Naive B cell (primary cell): ENCODE results near the gene AGAP2. TPM values are rescaled to one million over a fixed set of nuclear protein-coding genes. Genes with fewer than 3 reads are reported as not detected.
"Not testable (repeated sequence)": the region's sequence is repeated elsewhere in the genome, so short reads cannot be mapped to it uniquely, and the experiment has no call there.

Experiments
- ATAC-seq, 2 donors: fragments of 150-1000 bp; cut with Tn5 transposase; 2 replicates each; pipeline ENCODE4 v1.10.0; 2021; ENCODE audit warnings: low read depth in 2 of 2, mild to moderate bottlenecking in 2 of 2, moderate library complexity in 2 of 2
- DNase-seq: peaks from one replicate; pipeline ENCODE4 v3.0.0; 2022
- H3K27ac Mint-ChIP-seq, 6 donors: one replicate each; pipeline ENCODE4 v1.8.0; 2020 to 2022; ENCODE audit warnings: mild to moderate bottlenecking in 6 of 6, mixed read lengths in 6 of 6, moderate library complexity in 5 of 6, inconsistent platforms in 2 of 6
- H3K27me3 Mint-ChIP-seq, 3 donors: one replicate each; pipeline ENCODE4 v1.8.0; 2021 to 2022; ENCODE audit warnings: mixed read lengths in 3 of 3, mild to moderate bottlenecking in 1 of 3
- H3K36me3 Mint-ChIP-seq, 2 donors: one replicate each; pipeline ENCODE4 v1.8.0; 2020 to 2022; ENCODE audit warnings: mixed read lengths in 2 of 2, inconsistent platforms in 1 of 2, mild to moderate bottlenecking in 1 of 2
- H3K4me1 Mint-ChIP-seq, 3 donors: one replicate each; pipeline ENCODE4 v1.8.0; 2020 to 2022; ENCODE audit warnings: mixed read lengths in 3 of 3, inconsistent platforms in 1 of 3, mild to moderate bottlenecking in 1 of 3, moderate library complexity in 1 of 3
- H3K4me3 Mint-ChIP-seq, 8 donors: one replicate each; pipeline ENCODE4 v1.8.0; 2020 to 2022; ENCODE audit warnings: mild to moderate bottlenecking in 8 of 8, mixed read lengths in 8 of 8, moderate library complexity in 8 of 8, inconsistent platforms in 2 of 8
- H3K9me3 Mint-ChIP-seq, 7 donors: one replicate each; pipeline ENCODE4 v1.8.0; 2020 to 2022; ENCODE audit warnings: mixed read lengths in 7 of 7, mild to moderate bottlenecking in 5 of 7, inconsistent platforms in 2 of 7, moderate library complexity in 1 of 7
- polyA plus RNA-seq, 6 donors: library from polyadenylated mRNA; unstranded; fragments of 300-500 nt; fragmentation: Illumina TruSeq; gene quantifications; one replicate each; pipeline ENCODE4 v1.2.3, GENCODE V29; 2021; ENCODE audit warnings: low read depth in 6 of 6

AGAP2 gene
- polyA plus RNA-seq, 6 donors from 2014 or later: 1.2 to 4.0 (median 2.1) TPM

- Mint-ChIP-seq H3K27ac (peak overlapping the region in 1 of 6 donors; percentile 36), H3K4me3 (peak overlapping the region in 3 of 8 donors; percentile 12 to 54 (median 31)), H3K36me3 (peaks cover 0 to 1% of the 10 kb centered on the region in 2 donors), H3K27me3 (no peaks in the 10 kb centered on the region), H3K9me3 (no peaks in the 10 kb centered on the region), H3K4me1 (peaks cover 19 to 21% (median 21%) of the 10 kb centered on the region in 3 donors)
- ATAC-seq (no peak), DNase-seq (no peak)
Measured at GRCh38 chr12:57775044-57775443, 36.5 kb upstream of the AGAP2 start.

GRCh38 chr12:57774634-57775033 lies 36.1 kb upstream of the AGAP2 start:
- DNase-seq, ATAC-seq, H3K27me3 Mint-ChIP-seq, H3K9me3 Mint-ChIP-seq, H3K27ac Mint-ChIP-seq, H3K36me3 Mint-ChIP-seq: not testable (repeated sequence)
- Mint-ChIP-seq H3K4me3 (peak overlapping the region in 2 of 8 donors; percentile 31 to 94), H3K4me1 (peaks cover 19 to 25% (median 24%) of the 10 kb centered on the region in 3 donors)

GRCh38 chr12:57772429-57773322 lies 34.1 kb upstream of the AGAP2 start, which contains the start of gene EEF1AKMT3:
TSS of gene EEF1AKMT3 (plus strand) at chr12:57772614. CDS start at chr12:57772725, 111 bp downstream.
- no peak for ATAC-seq
- H3K27me3 Mint-ChIP-seq: peaks cover 0 to 9% (median 1%) of the 10 kb centered on the region in 3 donors
- peaks cover 0 to 5% of the 10 kb centered on the region in 2 donors for H3K36me3 Mint-ChIP-seq
- DNase-seq: no peak
- no peaks in the 10 kb centered on the region for H3K9me3 Mint-ChIP-seq
- peak within 1 kb of the TSS; percentile 88 to 99 (median 98) for H3K27ac Mint-ChIP-seq
- peak within 1 kb of the TSS; percentile 94 to 100 (median 98) for H3K4me3 Mint-ChIP-seq
- H3K4me1 Mint-ChIP-seq: peaks cover 19 to 25% (median 24%) of the 10 kb centered on the region in 3 donors

GRCh38 chr12:57771873-57772428 lies 33.4 kb upstream of the AGAP2 start, which contains the start of gene METTL1:
TSS of gene METTL1 (minus strand) at chr12:57772105. CDS start at chr12:57772083, 22 bp downstream.
- H3K4me3 Mint-ChIP-seq: peak within 1 kb of the TSS; percentile 94 to 100 (median 98)
- DNase-seq (peak; percentile 87), ATAC-seq (peak; percentile 86 to 89)
- H3K9me3 Mint-ChIP-seq: no peaks in the 10 kb centered on the region
- H3K36me3 Mint-ChIP-seq: peaks cover 0 to 5% of the 10 kb centered on the region in 2 donors
- peak within 1 kb of the TSS; percentile 88 to 99 (median 98) for H3K27ac Mint-ChIP-seq
- H3K27me3 Mint-ChIP-seq: peaks cover under 1 to 17% (median 7%) of the 10 kb centered on the region in 3 donors
- peaks cover 19 to 27% (median 24%) of the 10 kb centered on the region in 3 donors for H3K4me1 Mint-ChIP-seq

GRCh38 chr12:57771236-57771872 lies 32.8 kb upstream of the AGAP2 start:
- Mint-ChIP-seq H3K27ac (peak overlapping the region; percentile 88 to 99 (median 98)), H3K4me1 (peaks cover 24 to 33% (median 29%) of the 10 kb centered on the region in 3 donors), H3K9me3 (no peaks in the 10 kb centered on the region), H3K4me3 (peak overlapping the region; percentile 94 to 100 (median 98)), H3K36me3 (peaks cover 0 to 5% of the 10 kb centered on the region in 2 donors), H3K27me3 (peaks cover 6 to 23% (median 11%) of the 10 kb centered on the region in 3 donors)
- DNase-seq: no peak
- ATAC-seq: peak; percentile 72 to 73

GRCh38 chr12:57770734-57771133 lies 32.2 kb upstream of the AGAP2 start:
- peaks cover 29 to 36% (median 32%) of the 10 kb centered on the region in 3 donors for H3K4me1 Mint-ChIP-seq
- H3K9me3 Mint-ChIP-seq: no peaks in the 10 kb centered on the region
- peaks cover 0 to 5% of the 10 kb centered on the region in 2 donors for H3K36me3 Mint-ChIP-seq
- peak overlapping the region; percentile 20 to 98 (median 62) for H3K4me3 Mint-ChIP-seq
- peaks cover 12 to 26% (median 14%) of the 10 kb centered on the region in 3 donors for H3K27me3 Mint-ChIP-seq
- DNase-seq: no peak
- ATAC-seq: no peak
- no peak overlapping the region for H3K27ac Mint-ChIP-seq

- H3K27ac Mint-ChIP-seq: peak overlapping the region in 1 of 6 donors; percentile 56
- H3K4me3 Mint-ChIP-seq: peak overlapping the region in 4 of 8 donors; percentile 54 to 95 (median 81)
- H3K9me3 Mint-ChIP-seq: no peaks in the 10 kb centered on the region
- ATAC-seq: no peak
- H3K27me3 Mint-ChIP-seq: peaks cover 14 to 35% (median 23%) of the 10 kb centered on the region in 3 donors
- H3K4me1 Mint-ChIP-seq: peaks cover 41 to 46% (median 42%) of the 10 kb centered on the region in 3 donors
- DNase-seq: no peak
- peaks cover 0 to 5% of the 10 kb centered on the region in 2 donors for H3K36me3 Mint-ChIP-seq
Measured at GRCh38 chr12:57769594-57769993, 31.1 kb upstream of the AGAP2 start.

GRCh38 chr12:57767876-57768275 lies 29.3 kb upstream of the AGAP2 start:
- no peak overlapping the region for H3K27ac Mint-ChIP-seq
- ATAC-seq: no peak
- no peak for DNase-seq
- no peaks in the 10 kb centered on the region for H3K9me3 Mint-ChIP-seq
- peaks cover 14 to 40% (median 30%) of the 10 kb centered on the region in 3 donors for H3K27me3 Mint-ChIP-seq
- H3K4me1 Mint-ChIP-seq: peaks cover 45 to 53% (median 49%) of the 10 kb centered on the region in 3 donors
- peaks cover 0 to 5% of the 10 kb centered on the region in 2 donors for H3K36me3 Mint-ChIP-seq
- peak overlapping the region in 2 of 8 donors; percentile 53 to 94 for H3K4me3 Mint-ChIP-seq

GRCh38 chr12:57767305-57767698 lies 28.8 kb upstream of the AGAP2 start:
- peak overlapping the region in 6 of 8 donors; percentile 35 to 93 (median 84) for H3K4me3 Mint-ChIP-seq

GRCh38 chr12:57766464-57767304 lies 28.1 kb upstream of the AGAP2 start, which contains the start of gene CYP27B1:
TSS of gene CYP27B1 (minus strand) at chr12:57767078. CDS start at chr12:57767041, 37 bp downstream.
- DNase-seq: no peak
- Mint-ChIP-seq H3K27ac (peak within 1 kb of the TSS in 2 of 6 donors; percentile 26 to 57), H3K27me3 (peaks cover 14 to 40% (median 30%) of the 10 kb centered on the region in 3 donors), H3K4me1 (peaks cover 40 to 48% (median 41%) of the 10 kb centered on the region in 3 donors), H3K36me3 (peaks cover 0 to 5% of the 10 kb centered on the region in 2 donors), H3K9me3 (no peaks in the 10 kb centered on the region), H3K4me3 (peak within 1 kb of the TSS; percentile 81 to 94 (median 90))
- peak in 1 of 2 donors; percentile 6 for ATAC-seq

More at GRCh38 chr12:57767305-57767698, 28.8 kb upstream of the AGAP2 start:
- DNase-seq: no peak
- H3K27me3 Mint-ChIP-seq: peaks cover 14 to 40% (median 30%) of the 10 kb centered on the region in 3 donors
- no peak overlapping the region for H3K27ac Mint-ChIP-seq
- ATAC-seq: no peak
- peaks cover 44 to 52% (median 46%) of the 10 kb centered on the region in 3 donors for H3K4me1 Mint-ChIP-seq
- no peaks in the 10 kb centered on the region for H3K9me3 Mint-ChIP-seq
- peaks cover 0 to 5% of the 10 kb centered on the region in 2 donors for H3K36me3 Mint-ChIP-seq

GRCh38 chr12:57765698-57766463 lies 27.3 kb upstream of the AGAP2 start:
- Mint-ChIP-seq H3K9me3 (no peaks in the 10 kb centered on the region), H3K27me3 (peaks cover 14 to 40% (median 30%) of the 10 kb centered on the region in 3 donors), H3K4me3 (peak overlapping the region; percentile 81 to 94 (median 90)), H3K27ac (peak overlapping the region in 4 of 6 donors; percentile 57 to 84 (median 68)), H3K4me1 (peaks cover 39 to 43% (median 41%) of the 10 kb centered on the region in 3 donors), H3K36me3 (peaks cover 0 to 5% of the 10 kb centered on the region in 2 donors)
- ATAC-seq (peak; percentile 9 to 18), DNase-seq (no peak)
